IMR-90 (cell line): ENCODE results near the gene ANKFY1. TPM values are rescaled to one million over a fixed set of nuclear protein-coding genes. Genes with fewer than 3 reads are reported as not detected.

ENCODE experiments used
- ATAC-seq: fragments of 200-7000 bp; cut with Tn5 transposase; 2 replicates; pipeline ENCODE4 v1.9.1; 2020; ENCODE audit warnings: low read depth, mild to moderate bottlenecking, moderate library complexity
- BruUV-seq: library from RNA; stranded (reverse); fragments of 400-500 nt; replicated peaks from 2 replicates; lab custom pipeline; 2021; lab: Mats Ljungman, UMichigan
- CTCF ChIA-PET: fragments of 300-600 bp; formaldehyde crosslinking; extraction: SDS; loops from one replicate; lab custom pipeline; 2021; ENCODE audit warnings: antibody characterized with exemption; lab: Yijun Ruan, JAX
- POLR2A ChIA-PET: fragments of 300-600 bp; sonication (Branson Sonifier 250); formaldehyde crosslinking; loops from one replicate; lab custom pipeline; 2022; ENCODE audit warnings: antibody characterized with exemption; ENCODE audit not compliant: unreplicated experiment; lab: Charles Lee
- DNase-seq: peaks from one replicate; pipeline ENCODE4 v3.0.0; 2013
- H2AFZ ChIP-seq: replicated peaks from 2 replicates; pipeline ENCODE3; 2013; ENCODE audit warnings: low read length, mild to moderate bottlenecking; ENCODE audit not compliant: poor library complexity
- H2AK5ac ChIP-seq: 2 replicates; pipeline ENCODE4 v1.6.1; 2013; ENCODE audit warnings: low read depth, low read length, inconsistent platforms
- H2AK9ac ChIP-seq: replicated peaks from 2 replicates; pipeline ENCODE3; 2013; ENCODE audit warnings: mild to moderate bottlenecking, low read depth, low read length, moderate library complexity; ENCODE audit not compliant: poor library complexity
- H2BK120ac ChIP-seq: 2 replicates; pipeline ENCODE4 v1.6.1; 2013; ENCODE audit warnings: low read depth, low read length, inconsistent platforms
- H2BK15ac ChIP-seq: 3 replicates; pipeline ENCODE4 v1.6.1; 2013; ENCODE audit warnings: low read depth, low read length, inconsistent platforms
- H2BK20ac ChIP-seq: 2 replicates; pipeline ENCODE4 v1.6.1; 2013; ENCODE audit warnings: low read depth, mild to moderate bottlenecking, inconsistent platforms, low read length, moderate library complexity
- H2BK5ac ChIP-seq: 2 replicates; pipeline ENCODE4 v1.6.1; 2013; ENCODE audit warnings: mild to moderate bottlenecking, low read depth, low read length, inconsistent platforms; ENCODE audit not compliant: poor library complexity, severe bottlenecking
- H3K14ac ChIP-seq: replicated peaks from 2 replicates; pipeline ENCODE4 v1.6.1; 2013; ENCODE audit warnings: low read depth, low read length, inconsistent platforms
- H3K18ac ChIP-seq: 2 replicates; pipeline ENCODE4 v1.6.1; 2013; ENCODE audit warnings: low read depth, low read length, control low read depth
- H3K23ac ChIP-seq: 2 replicates; pipeline ENCODE4 v1.6.1; 2013; ENCODE audit warnings: low read depth, low read length, inconsistent platforms
- H3K27ac ChIP-seq: 2 replicates; pipeline ENCODE4 v1.5.1; 2013; ENCODE audit warnings: mild to moderate bottlenecking, control low read depth, low read length; ENCODE audit not compliant: insufficient read depth
- H3K27me3 ChIP-seq: 2 replicates; pipeline ENCODE4 v1.6.1; 2013; ENCODE audit warnings: low read length; ENCODE audit not compliant: control insufficient read depth, insufficient read depth
- H3K36me3 ChIP-seq: 2 replicates; pipeline ENCODE4 v1.6.1; 2013; ENCODE audit warnings: low read length, mixed read lengths; ENCODE audit not compliant: control insufficient read depth, insufficient read depth
- H3K4ac ChIP-seq: 2 replicates; pipeline ENCODE4 v1.6.1; 2013; ENCODE audit warnings: low read depth, low read length, inconsistent platforms
- H3K4me1 ChIP-seq: 2 replicates; pipeline ENCODE4 v1.6.1; 2013; ENCODE audit warnings: low read length, mixed read lengths; ENCODE audit not compliant: control insufficient read depth, insufficient read depth
- H3K4me2 ChIP-seq: 2 replicates; pipeline ENCODE4 v1.6.1; 2013; ENCODE audit warnings: low read depth, mild to moderate bottlenecking, control low read depth, low read length, moderate library complexity
- H3K4me3 ChIP-seq: 2 replicates; pipeline ENCODE4 v1.5.1; 2013; ENCODE audit warnings: low read depth, mild to moderate bottlenecking, control low read depth, low read length, moderate library complexity; ENCODE audit not compliant: insufficient read depth
- H3K56ac ChIP-seq: 2 replicates; pipeline ENCODE4 v1.6.1; 2013; ENCODE audit warnings: low read length, inconsistent platforms; ENCODE audit not compliant: insufficient read depth; ENCODE audit errors: extremely low read depth
- H3K79me1 ChIP-seq, 2 experiments: 2 replicates each; pipeline ENCODE4 v1.6.1; 2013; ENCODE audit warnings: low read length in 2 of 2, inconsistent platforms in 1 of 2, low read depth in 1 of 2
- H3K9ac ChIP-seq: 2 replicates; pipeline ENCODE4 v1.6.1; 2013; ENCODE audit warnings: low read depth, low read length, control low read depth
- H3K9me1 ChIP-seq: 2 replicates; pipeline ENCODE4 v1.6.1; 2013; ENCODE audit warnings: low read length, inconsistent platforms; ENCODE audit not compliant: insufficient read depth
- H3K9me3 ChIP-seq: 2 replicates; pipeline ENCODE4 v1.6.1; 2013; ENCODE audit warnings: low read length; ENCODE audit not compliant: control insufficient read depth, insufficient read depth
- H4K20me1 ChIP-seq: 2 replicates; pipeline ENCODE4 v1.6.1; 2013; ENCODE audit warnings: low read length, inconsistent platforms; ENCODE audit not compliant: insufficient read depth
- H4K5ac ChIP-seq: 2 replicates; pipeline ENCODE4 v1.6.1; 2013; ENCODE audit warnings: mild to moderate bottlenecking, low read depth, low read length, control low read depth
- H4K8ac ChIP-seq, 2 experiments: 2 replicates each; pipeline ENCODE4 v1.6.1; 2013; ENCODE audit warnings: low read depth in 2 of 2, low read length in 2 of 2, control low read depth in 1 of 2, inconsistent platforms in 1 of 2
- H4K91ac ChIP-seq: 2 replicates; pipeline ENCODE4 v1.6.1; 2013; ENCODE audit warnings: low read depth, low read length, inconsistent platforms; ENCODE audit not compliant: insufficient read depth
- BHLHE40 ChIP-seq: fragments of 150-350 bp; IDR thresholded peaks from 2 replicates; pipeline ENCODE4 v1.6.1; 2016; ENCODE audit warnings: mild to moderate bottlenecking, low read depth, low read length
- CEBPB ChIP-seq: IDR thresholded peaks from 2 replicates; pipeline ENCODE4 v1.6.1; 2012; ENCODE audit warnings: low read depth, low read length, improper control_type of control experiment
- CTCF ChIP-seq: conservative IDR thresholded peaks from 2 replicates; pipeline ENCODE4 v1.5.1; 2012; ENCODE audit warnings: mild to moderate bottlenecking, low read depth, low read length, improper control_type of control experiment
- ELK1 ChIP-seq: fragments of 150-350 bp; IDR thresholded peaks from 2 replicates; pipeline ENCODE4 v1.6.1; 2016; ENCODE audit warnings: low read depth, mild to moderate bottlenecking, low read length, moderate library complexity, borderline replicate concordance
- FOS ChIP-seq: fragments of 150-350 bp; IDR thresholded peaks from 2 replicates; pipeline ENCODE4 v1.6.1; 2016; ENCODE audit warnings: low read depth, low read length
- MAFK ChIP-seq: IDR thresholded peaks from 2 replicates; pipeline ENCODE4 v1.6.1; 2012; ENCODE audit warnings: low read depth, low read length, improper control_type of control experiment
- MAZ ChIP-seq: IDR thresholded peaks from 2 replicates; pipeline ENCODE4 v1.6.1; 2012; ENCODE audit warnings: low read depth, mild to moderate bottlenecking, low read length, improper control_type of control experiment, moderate library complexity, borderline replicate concordance
- NFE2L2 ChIP-seq: fragments of 150-350 bp; IDR thresholded peaks from 2 replicates; pipeline ENCODE4 v1.6.1; 2016; ENCODE audit warnings: low read depth, mild to moderate bottlenecking, low read length
- POLR2A ChIP-seq: IDR thresholded peaks from 2 replicates; pipeline ENCODE4 v1.6.1; 2012; ENCODE audit warnings: mild to moderate bottlenecking, low read depth, low read length
- RAD21 ChIP-seq: IDR thresholded peaks from 2 replicates; pipeline ENCODE4 v1.6.1; 2012; ENCODE audit warnings: low read length, improper control_type of control experiment
- SMC3 ChIP-seq: fragments of 150-350 bp; IDR thresholded peaks from 2 replicates; pipeline ENCODE4 v1.6.1; 2016; ENCODE audit warnings: low read depth, mild to moderate bottlenecking, antibody characterized with exemption, low read length, moderate library complexity
- USF2 ChIP-seq: fragments of 150-350 bp; IDR thresholded peaks from 2 replicates; pipeline ENCODE4 v1.6.1; 2017; ENCODE audit warnings: mild to moderate bottlenecking, antibody characterized with exemption, low read length, low read depth
- WGBS, 2 experiments: methylation state at CpG; one replicate each; pipeline versions ENCODE4 v1.1.5 to v1.1.7; 2013; ENCODE audit warnings: missing lambda C conversion rate in 2 of 2; ENCODE audit not compliant: insufficient read length in 1 of 2; ENCODE audit errors: extremely low coverage in 2 of 2; 5-methylcytosine and 5-hydroxymethylcytosine counted together
- dilution Hi-C: fragments of 300-500 bp; cut with HindIII; formaldehyde crosslinking; loops from one replicate; pipeline ENCODE4 v1.14.3; 2018; ENCODE audit warnings: low sequenced_read_pairs; ENCODE audit not compliant: unreplicated experiment
- in situ Hi-C: fragments of 300-500 bp; cut with MboI; formaldehyde crosslinking; loops from 3 replicates; pipeline ENCODE4 v1.14.3; 2019; ENCODE audit warnings: low sequenced_read_pairs, inconsistent platforms, mixed read lengths
- intact Hi-C: fragments of 100-400 bp; cut with micrococcal nuclease; formaldehyde crosslinking; loops from 2 replicates; pipeline ENCODE4 v1.10.0; 2022
- polyA plus RNA-seq, 3 experiments: library from polyadenylated mRNA; depleted of rRNA; stranded (reverse); fragments of >200 nt; gene quantifications; 2 replicates each; pipeline ENCODE4 v1.2.3, GENCODE V29; 2012; ENCODE audit warnings: low replicate concordance in 1 of 3
- total RNA-seq: library from RNA; depleted of rRNA; stranded (reverse); fragments of >200 nt; gene quantifications from 2 replicates; pipeline ENCODE4 v1.2.3, GENCODE V29; 2012

ANKFY1 gene
- total and polyA plus RNA-seq, 2 of the 4 experiments (the other 2 are of a cell fraction), result 32.3 to 48.9 TPM

- H3K56ac ChIP-seq, result no peak overlapping the region
- peaks cover 22 to 23% of the 10 kb centered on the region in 2 experiments; a peak in 2 of 4 replicates for H3K79me1 ChIP-seq
- H2AK5ac ChIP-seq, result no peak overlapping the region
- in situ Hi-C loops, result no loop called here
- dilution Hi-C loops, result no loop called here
- no peaks in the 10 kb centered on the region for H4K20me1 ChIP-seq
- no peaks in the 10 kb centered on the region for H3K27me3 ChIP-seq
- no peak overlapping the region for H3K9ac ChIP-seq
- ATAC-seq (no peak), DNase-seq (no peak)
- H2BK20ac ChIP-seq, result no peak overlapping the region
- H3K4me3 ChIP-seq, result no peak overlapping the region
- no peak overlapping the region for H3K4me2 ChIP-seq
- no peak overlapping the region for H2AK9ac ChIP-seq
- no peak overlapping the region for H3K18ac ChIP-seq
- no peak overlapping the region for H4K91ac ChIP-seq
- ChIA-PET CTCF (no interaction called here), POLR2A (no interaction called here)
- peaks cover 73% of the 10 kb centered on the region for H3K36me3 ChIP-seq
- H3K14ac ChIP-seq, result no peak overlapping the region
- no peak overlapping the region for H2BK5ac ChIP-seq
- no peak overlapping the region for H2AFZ ChIP-seq
- H2BK120ac ChIP-seq, result no peak overlapping the region
- no TSS peak for BruUV-seq
- no peak overlapping the region for H4K5ac ChIP-seq
- no peak overlapping the region for H2BK15ac ChIP-seq
- no peak overlapping the region for H3K23ac ChIP-seq
- no peak overlapping the region for H4K8ac ChIP-seq
- 90% methylated on average over 4 of the region's 12 CpGs; no CpG with 5 or more reads in 1 of the 2 experiments for WGBS, 2 experiments
- TF ChIP-seq RAD21 (no peak), CEBPB (no peak), POLR2A (no peak), FOS (no peak), USF2 (no peak), MAFK (no peak), SMC3 (no peak), CTCF (no peak), NFE2L2 (no peak), BHLHE40 (no peak), MAZ (no peak), ELK1 (no peak)
- no peaks in the 10 kb centered on the region for H3K9me3 ChIP-seq
- intact Hi-C loops, result no loop called here
- H3K4me1 ChIP-seq, result no peaks in the 10 kb centered on the region
- no peak overlapping the region for H3K27ac ChIP-seq
- H3K4ac ChIP-seq, result no peak overlapping the region
- H3K9me1 ChIP-seq, result peaks cover 8% of the 10 kb centered on the region; the same call in 1 of the 2 replicates
Observed at GRCh38 chr17:4176808-4177472, 86.8 kb downstream of the ANKFY1 start.
